ENCODE measurements around the gene EXOC4. TPM values are rescaled to one million over a fixed set of nuclear protein-coding genes. Genes with fewer than 3 reads are reported as not detected.

EXOC4 gene
- total RNA-seq, 4 donors from 2014 or later = 36.6 to 64.0 (median 57.4) TPM

DNA sequence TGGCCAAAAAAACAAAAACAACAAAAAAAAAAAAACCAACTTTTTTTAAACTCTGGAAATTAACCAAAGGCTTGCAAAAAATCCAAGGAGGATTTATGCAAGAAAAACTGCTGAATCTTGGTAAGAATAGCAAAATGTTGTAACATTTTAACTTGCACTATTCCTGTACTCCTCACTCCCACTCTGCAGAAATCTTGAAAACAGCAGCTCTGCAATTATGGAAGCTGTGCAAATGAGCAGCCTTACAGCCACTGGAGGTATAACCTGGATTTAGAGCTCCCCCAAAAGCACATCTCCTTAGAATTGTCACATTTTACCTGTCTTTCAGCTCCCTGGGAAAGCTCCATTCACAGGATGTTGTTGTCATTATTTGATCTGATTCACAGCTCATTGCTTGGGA, 832.4 kb downstream of the EXOC4 start:
- no peak overlapping the region for H3K27ac ChIP-seq (replicated peaks in 1 of 4)
- intact Hi-C loops (cut with DNase I) = no loop called here

DNA sequence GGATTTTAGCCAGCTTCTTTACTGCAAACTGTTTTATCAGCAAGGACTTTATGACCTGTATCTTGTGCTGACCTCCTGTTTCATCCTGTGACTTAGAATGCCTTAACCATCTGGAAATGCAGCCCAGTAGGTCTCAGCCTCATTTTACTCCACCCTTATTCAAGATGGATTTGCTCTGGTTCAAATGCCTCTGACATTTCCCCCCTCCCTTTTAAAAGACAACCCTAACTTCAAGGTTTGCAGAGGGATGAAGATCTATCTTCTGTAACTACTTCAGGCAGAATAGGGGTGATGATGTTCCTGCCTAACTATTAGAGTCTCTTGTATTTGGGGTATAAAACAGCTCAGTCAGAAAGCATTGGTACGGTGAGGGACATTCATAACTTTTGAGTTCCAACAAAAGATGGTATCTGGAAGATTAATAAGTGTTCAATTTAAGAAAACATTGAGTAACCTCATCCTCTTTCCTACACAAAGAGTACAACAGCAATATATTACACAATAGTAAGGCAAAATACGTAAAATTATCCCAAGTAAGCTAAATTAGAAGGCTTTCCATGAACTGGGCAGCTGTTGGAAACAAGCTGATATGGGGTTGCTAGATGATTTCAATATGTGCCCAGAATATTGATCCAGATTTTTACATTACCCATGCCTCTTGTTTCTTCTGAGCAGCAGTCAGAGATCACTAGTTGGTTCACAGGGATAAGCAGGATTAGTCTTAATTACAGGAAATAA, 834.3 kb downstream of the EXOC4 start:
- H3K27me3 ChIP-seq = no peaks in the 10 kb centered on the region
- no peaks in the 10 kb centered on the region for H3K36me3 ChIP-seq
- no peak overlapping the region for H3K27ac ChIP-seq (replicated peaks in 1 of 4)
- H3K4me3 ChIP-seq = no peak overlapping the region
- H3K4me1 ChIP-seq = no peaks in the 10 kb centered on the region
- DNase-seq (ENCODE audit: extremely low spot score) = no peak
- peaks cover 0 to 15% (median 0%) of the 10 kb centered on the region in 4 donors for H3K9me3 ChIP-seq
- intact Hi-C loops (cut with DNase I) = no loop called here
- TF ChIP-seq EP300 (IDR thresholded peaks at IDR 0.05) (no peak), POLR2AphosphoS5 (IDR thresholded peaks at IDR 0.05) (no peak)
- 97% methylated on average over 2 of the region's 2 CpGs for whole genome bisulfite sequencing

More for the DNA sequence above, 832.4 kb downstream of the EXOC4 start:
- Histone ChIP-seq H3K36me3 (no peaks in the 10 kb centered on the region), H3K4me3 (no peak overlapping the region), H3K4me1 (no peaks in the 10 kb centered on the region), H3K27me3 (no peaks in the 10 kb centered on the region), H3K9me3 (peaks cover 0 to 15% (median 0%) of the 10 kb centered on the region in 4 donors)
- TF ChIP-seq POLR2A (IDR thresholded peaks at IDR 0.05; ENCODE audit: low read depth) (no peak), POLR2AphosphoS5 (IDR thresholded peaks at IDR 0.05) (no peak)
- DNase-seq (ENCODE audit: extremely low spot score) = no peak

DNA sequence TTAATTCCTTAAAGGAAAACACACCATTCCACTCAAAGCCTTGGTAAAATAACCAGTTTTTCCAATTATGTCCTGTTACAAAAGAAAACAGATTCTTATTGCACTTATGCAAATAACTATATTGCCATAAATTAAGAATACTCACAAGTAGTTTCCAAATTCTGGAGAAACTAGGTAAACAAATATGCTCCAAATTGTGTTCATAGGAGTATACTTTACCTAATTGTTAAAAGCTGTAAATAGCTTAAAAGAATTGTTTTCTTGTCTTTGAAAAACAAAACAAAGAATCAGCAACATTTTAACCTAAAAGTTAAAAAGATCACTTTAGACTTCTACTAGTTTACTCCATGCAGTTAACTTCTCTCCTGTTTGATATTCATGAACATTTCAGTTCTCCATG, 835.3 kb downstream of the EXOC4 start:
- intact Hi-C loops (cut with DNase I) = no loop called here
- Histone ChIP-seq H3K4me3 (no peak overlapping the region), H3K27me3 (no peaks in the 10 kb centered on the region), H3K27ac (replicated peaks in 1 of 4) (no peak overlapping the region), H3K4me1 (no peaks in the 10 kb centered on the region), H3K9me3 (peaks cover 0 to 15% (median 0%) of the 10 kb centered on the region in 4 donors), H3K36me3 (no peaks in the 10 kb centered on the region)
- TF ChIP-seq EP300 (IDR thresholded peaks at IDR 0.05) = no peak
- TF ChIP-seq, protein P1, sequence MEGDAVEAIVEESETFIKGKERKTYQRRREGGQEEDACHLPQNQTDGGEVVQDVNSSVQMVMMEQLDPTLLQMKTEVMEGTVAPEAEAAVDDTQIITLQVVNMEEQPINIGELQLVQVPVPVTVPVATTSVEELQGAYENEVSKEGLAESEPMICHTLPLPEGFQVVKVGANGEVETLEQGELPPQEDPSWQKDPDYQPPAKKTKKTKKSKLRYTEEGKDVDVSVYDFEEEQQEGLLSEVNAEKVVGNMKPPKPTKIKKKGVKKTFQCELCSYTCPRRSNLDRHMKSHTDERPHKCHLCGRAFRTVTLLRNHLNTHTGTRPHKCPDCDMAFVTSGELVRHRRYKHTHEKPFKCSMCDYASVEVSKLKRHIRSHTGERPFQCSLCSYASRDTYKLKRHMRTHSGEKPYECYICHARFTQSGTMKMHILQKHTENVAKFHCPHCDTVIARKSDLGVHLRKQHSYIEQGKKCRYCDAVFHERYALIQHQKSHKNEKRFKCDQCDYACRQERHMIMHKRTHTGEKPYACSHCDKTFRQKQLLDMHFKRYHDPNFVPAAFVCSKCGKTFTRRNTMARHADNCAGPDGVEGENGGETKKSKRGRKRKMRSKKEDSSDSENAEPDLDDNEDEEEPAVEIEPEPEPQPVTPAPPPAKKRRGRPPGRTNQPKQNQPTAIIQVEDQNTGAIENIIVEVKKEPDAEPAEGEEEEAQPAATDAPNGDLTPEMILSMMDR (IDR thresholded peaks at IDR 0.05) = no peak
- no peak for TF ChIP-seq POLR2A (IDR thresholded peaks at IDR 0.05; ENCODE audit: low read depth)
- no peak for TF ChIP-seq POLR2AphosphoS5 (IDR thresholded peaks at IDR 0.05)
- DNase-seq (ENCODE audit: extremely low spot score) = no peak

DNA sequence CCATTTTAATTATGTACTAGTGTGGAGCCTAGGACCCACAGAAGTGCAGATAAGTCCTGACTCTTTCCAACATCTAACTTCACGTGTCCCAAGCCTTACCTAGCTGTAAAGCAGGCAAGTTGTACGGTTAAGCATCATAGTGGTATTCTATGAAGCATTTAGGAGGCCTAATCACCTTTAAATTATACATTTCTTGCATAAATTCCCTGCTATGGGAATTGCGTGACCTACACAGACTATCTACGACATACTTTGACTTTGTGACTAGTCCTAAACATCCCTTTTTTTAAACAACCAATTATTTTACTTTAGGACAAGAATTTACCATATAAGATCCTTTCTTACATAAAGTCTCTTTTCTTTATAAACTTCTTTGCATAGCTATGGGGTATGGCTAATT, 836.6 kb downstream of the EXOC4 start:
- Histone ChIP-seq H3K4me3 (no peak overlapping the region), H3K27me3 (no peaks in the 10 kb centered on the region), H3K27ac (replicated peaks in 1 of 4) (no peak overlapping the region), H3K36me3 (no peaks in the 10 kb centered on the region), H3K9me3 (peaks cover 0 to 15% (median 0%) of the 10 kb centered on the region in 4 donors), H3K4me1 (no peaks in the 10 kb centered on the region)
- TF ChIP-seq POLR2A (IDR thresholded peaks at IDR 0.05; ENCODE audit: low read depth) (no peak), EP300 (IDR thresholded peaks at IDR 0.05) (no peak), POLR2AphosphoS5 (IDR thresholded peaks at IDR 0.05) (no peak)
- TF ChIP-seq, protein P1 (IDR thresholded peaks at IDR 0.05) = no peak
- WGBS = 77% methylated on average over 4 of the region's 4 CpGs
- no peak for DNase-seq (ENCODE audit: extremely low spot score)
- intact Hi-C loops (cut with DNase I) = no loop called here

DNA sequence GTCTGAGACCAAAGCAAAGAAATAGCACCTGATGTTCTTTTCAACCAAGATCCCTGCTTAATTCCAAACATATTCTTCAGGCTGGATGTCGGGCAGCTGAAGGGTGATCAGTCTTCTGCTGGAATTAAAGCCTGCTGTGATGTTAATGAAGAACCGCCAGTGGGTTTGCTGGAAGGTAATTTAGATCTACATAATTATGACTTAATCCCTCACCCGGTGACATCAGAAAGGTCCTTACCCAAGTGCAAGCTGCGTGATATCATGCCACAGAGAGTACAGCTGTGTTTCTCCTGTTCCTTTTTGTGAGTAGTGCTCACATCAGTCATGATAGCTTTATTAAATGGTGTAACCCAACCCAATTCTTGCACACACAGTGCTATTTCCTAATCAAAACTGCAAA, 845.2 kb downstream of the EXOC4 start:
- intact Hi-C loops (cut with DNase I) = no loop called here

More for the DNA sequence above, 845.2 kb downstream of the EXOC4 start:
- Histone ChIP-seq H3K27ac (replicated peaks in 1 of 4) (no peak overlapping the region), H3K36me3 (no peaks in the 10 kb centered on the region), H3K9me3 (peaks cover 0 to 3% (median 0%) of the 10 kb centered on the region in 4 donors), H3K4me1 (no peaks in the 10 kb centered on the region), H3K27me3 (no peaks in the 10 kb centered on the region), H3K4me3 (no peak overlapping the region)
- 90% methylated on average over 4 of the region's 4 CpGs for WGBS
- DNase-seq (ENCODE audit: extremely low spot score) = no peak
- TF ChIP-seq EP300 (IDR thresholded peaks at IDR 0.05) (no peak), POLR2A (IDR thresholded peaks at IDR 0.05; ENCODE audit: low read depth) (no peak), POLR2AphosphoS5 (IDR thresholded peaks at IDR 0.05) (no peak)
- TF ChIP-seq, protein P1 (IDR thresholded peaks at IDR 0.05) = no peak
